MCF 10A (cell line): ENCODE data around the gene AXIN2. TPM values are rescaled to one million over a fixed set of nuclear protein-coding genes. Genes with fewer than 3 reads are reported as not detected.

ENCODE experiments used
- BruUV-seq: library from RNA; stranded (reverse); fragments of 400-500 nt; replicated peaks from 2 replicates; lab custom pipeline; 2021; lab: Mats Ljungman, UMichigan
- CTCF ChIA-PET: fragments of 300-600 bp; sonication (Branson Sonifier 250); formaldehyde crosslinking; extraction: SDS; loops from one replicate; lab custom pipeline; 2021; ENCODE audit warnings: antibody characterized with exemption, inconsistent platforms; lab: Yijun Ruan, JAX
- POLR2A ChIA-PET: fragments of 300-600, 350-650 bp; sonication (Branson Sonifier 250); formaldehyde crosslinking; extraction: SDS; loops from one replicate; lab custom pipeline; 2020; ENCODE audit warnings: antibody characterized with exemption, inconsistent platforms; lab: Yijun Ruan, JAX
- DNase-seq: peaks from one replicate; pipeline ENCODE4 v3.0.0-alpha.2; 2018; ENCODE audit not compliant: unreplicated experiment
- H3K27ac Mint-ChIP-seq: one replicate; pipeline ENCODE4 v1.8.0; 2022; ENCODE audit warnings: mild to moderate bottlenecking, low read depth, mixed read lengths; ENCODE audit not compliant: unreplicated experiment
- H3K27me3 Mint-ChIP-seq: one replicate; pipeline ENCODE4 v1.8.0; 2022; ENCODE audit warnings: mixed read lengths; ENCODE audit not compliant: insufficient read depth, unreplicated experiment
- H3K36me3 Mint-ChIP-seq: one replicate; pipeline ENCODE4 v1.8.0; 2022; ENCODE audit warnings: mild to moderate bottlenecking, moderate library complexity, mixed read lengths; ENCODE audit not compliant: insufficient read depth, unreplicated experiment
- H3K4me1 Mint-ChIP-seq: one replicate; pipeline ENCODE4 v1.8.0; 2022; ENCODE audit warnings: mixed read lengths; ENCODE audit not compliant: insufficient read depth, unreplicated experiment
- H3K4me3 Mint-ChIP-seq: one replicate; pipeline ENCODE4 v1.8.0; 2022; ENCODE audit warnings: mild to moderate bottlenecking, moderate library complexity, mixed read lengths; ENCODE audit not compliant: unreplicated experiment
- H3K9me3 Mint-ChIP-seq: one replicate; pipeline ENCODE4 v1.8.0; 2022; ENCODE audit warnings: mixed read lengths; ENCODE audit not compliant: unreplicated experiment
- CTCF ChIP-seq: fragments of 200-600 bp; IDR thresholded peaks from one replicate; pipeline ENCODE4 v1.8.0; 2022; ENCODE audit warnings: antibody characterized with exemption, mild to moderate bottlenecking; ENCODE audit not compliant: unreplicated experiment
- intact Hi-C: fragments of 100-400 bp; cut with micrococcal nuclease; formaldehyde crosslinking; loops from 2 replicates; pipeline ENCODE4 v1.14.1; 2022
- total RNA-seq: library from RNA; stranded (reverse); gene quantifications from 2 replicates; pipeline ENCODE4 v1.2.3, GENCODE V29; 2022

Gene AXIN2
- total RNA-seq, 1 experiment from 2014 or later, result 0.16 TPM

GRCh38 chr17:65552214-65552613, 9.2 kb downstream of the AXIN2 start:
- no peak overlapping the region for H3K4me3 Mint-ChIP-seq
- TF ChIP-seq CTCF, result no peak
- no peaks in the 10 kb centered on the region for H3K4me1 Mint-ChIP-seq
- ChIA-PET POLR2A (no interaction called here), CTCF (interaction anchor here (1.1 kb wide), 1 partner anchor 321 kb away, joined by 3 read pairs; no protein-coding TSS in a partner anchor)
- H3K9me3 Mint-ChIP-seq, result no peaks in the 10 kb centered on the region
- no TSS peak for BruUV-seq
- H3K36me3 Mint-ChIP-seq, result peaks cover 5% of the 10 kb centered on the region
- no peak for DNase-seq
- intact Hi-C loops, result no loop called here
- no peak overlapping the region for H3K27ac Mint-ChIP-seq
- no peaks in the 10 kb centered on the region for H3K27me3 Mint-ChIP-seq

- Mint-ChIP-seq H3K27me3 (no peaks in the 10 kb centered on the region), H3K36me3 (peaks cover 5% of the 10 kb centered on the region), H3K9me3 (no peaks in the 10 kb centered on the region), H3K27ac (no peak overlapping the region), H3K4me3 (no peak overlapping the region), H3K4me1 (no peaks in the 10 kb centered on the region)
- CTCF ChIA-PET, result no interaction called here
- BruUV-seq, result no TSS peak
- intact Hi-C loops, result no loop called here
- POLR2A ChIA-PET, result no interaction called here
- DNase-seq, result no peak
- TF ChIP-seq CTCF, result no peak
These were observed 10.0 kb downstream of the AXIN2 start for GRCh38 chr17:65551267-65552040.

- POLR2A ChIA-PET, result no interaction called here
- no peaks in the 10 kb centered on the region for H3K4me1 Mint-ChIP-seq
- no peaks in the 10 kb centered on the region for H3K9me3 Mint-ChIP-seq
- CTCF ChIA-PET, result no interaction called here
- no peak for TF ChIP-seq CTCF
- DNase-seq, result no peak
- intact Hi-C loops, result no loop called here
- H3K27ac Mint-ChIP-seq, result no peak overlapping the region
- BruUV-seq, result no TSS peak
- H3K27me3 Mint-ChIP-seq, result no peaks in the 10 kb centered on the region
- H3K4me3 Mint-ChIP-seq, result no peak overlapping the region
- H3K36me3 Mint-ChIP-seq, result peaks cover 5% of the 10 kb centered on the region
These were observed 10.7 kb downstream of the AXIN2 start for GRCh38 chr17:65550758-65551157.

- intact Hi-C loops, result no loop called here
- Mint-ChIP-seq H3K4me1 (no peaks in the 10 kb centered on the region), H3K4me3 (no peak overlapping the region), H3K27ac (no peak overlapping the region), H3K9me3 (no peaks in the 10 kb centered on the region), H3K27me3 (no peaks in the 10 kb centered on the region), H3K36me3 (peaks cover 5% of the 10 kb centered on the region)
- TF ChIP-seq CTCF, result no peak
- CTCF ChIA-PET, result no interaction called here
- POLR2A ChIA-PET, result no interaction called here
- DNase-seq, result no peak
- no TSS peak for BruUV-seq
These were observed 11.3 kb downstream of the AXIN2 start for GRCh38 chr17:65550075-65550662.
